ENCODE data around the gene ZNF71.

The ZNF71 gene

GRCh38 chr19:56594783-56595547, at the start of gene ZNF71:
Gene ZNF71 (plus strand): TSS chr19:56595302. CDS start chr19:56601559, 6,257 bp downstream.
- intact Hi-C loops (cut with DNase I): loop anchor here (10.0 kb wide), 1 partner anchor 70 kb away; no protein-coding TSS in a partner anchor
- peak; percentile 71 to 96 (median 90) for DNase-seq

DNA sequence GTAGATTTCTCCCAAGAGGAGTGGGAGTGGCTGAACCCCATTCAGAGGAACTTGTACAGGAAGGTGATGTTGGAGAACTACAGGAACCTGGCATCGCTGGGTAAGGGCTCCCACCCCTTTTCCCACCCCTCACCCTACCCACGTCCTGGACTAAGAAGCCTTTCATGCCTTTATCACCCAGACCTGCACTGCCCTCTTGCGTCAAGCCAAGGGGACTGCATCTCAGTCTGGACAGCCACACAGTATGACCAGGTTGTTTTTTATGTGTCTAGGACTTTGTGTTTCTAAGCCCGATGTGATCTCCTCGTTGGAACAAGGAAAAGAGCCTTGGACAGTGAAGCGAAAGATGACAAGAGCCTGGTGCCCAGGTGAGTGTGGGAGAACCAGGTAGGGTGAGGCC, 47.6 kb upstream of the ZNF71 start:
- intact Hi-C loops (cut with DNase I): no loop called here

GRCh38 chr19:56554272-56554869, 40.7 kb upstream of the ZNF71 start:
- DNase-seq: no peak

More for the DNA sequence above, 47.6 kb upstream of the ZNF71 start:
- DNase-seq: peak in 1 of 42 donors; percentile 20

GRCh38 chr19:56562766-56563165, 32.3 kb upstream of the ZNF71 start:
- intact Hi-C loops (cut with DNase I): no loop called here
- no peak for DNase-seq

More at GRCh38 chr19:56554272-56554869, 40.7 kb upstream of the ZNF71 start:
- intact Hi-C loops (cut with DNase I): no loop called here

GRCh38 chr19:56566904-56567273, 28.2 kb upstream of the ZNF71 start:
- DNase-seq: peak; percentile 37 to 88 (median 72)
- intact Hi-C loops (cut with DNase I): no loop called here

GRCh38 chr19:56567274-56568120, 27.6 kb upstream of the ZNF71 start, which contains the start of gene ZNF470:
Gene ZNF470 (plus strand): TSS chr19:56567468. CDS start chr19:56570312, 2,844 bp downstream.
- intact Hi-C loops (cut with DNase I): no loop called here
- DNase-seq: peak; percentile 89 to 98 (median 95)

GRCh38 chr19:56572589-56572988, 22.5 kb upstream of the ZNF71 start:
- intact Hi-C loops (cut with DNase I): no loop called here
- no peak for DNase-seq

- DNase-seq: no peak
- intact Hi-C loops (cut with DNase I): no loop called here
Observed at GRCh38 chr19:56573914-56574313, 21.2 kb upstream of the ZNF71 start.

GRCh38 chr19:56577719-56578602, 17.1 kb upstream of the ZNF71 start:
- intact Hi-C loops (cut with DNase I): no loop called here
- DNase-seq: no peak

DNA sequence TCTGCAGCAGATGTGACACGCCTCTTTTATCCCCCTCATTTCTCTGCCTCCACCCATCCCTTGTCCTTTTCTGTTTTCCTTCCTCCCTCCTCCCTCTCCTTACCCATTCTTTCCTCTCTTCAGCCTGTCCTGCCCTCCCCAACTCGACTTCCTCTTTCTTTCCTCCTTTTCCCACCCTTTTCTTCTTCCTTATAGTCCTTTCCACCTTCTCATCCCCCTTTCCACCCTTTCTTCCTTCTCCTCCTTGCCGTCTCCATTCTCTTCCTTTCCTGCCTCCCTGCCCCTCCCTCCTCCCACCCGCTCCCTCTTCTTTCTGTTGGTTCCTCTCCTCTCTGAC, 688 bp upstream of the ZNF71 start:
- no peak for DNase-seq
- intact Hi-C loops (cut with DNase I): loop anchor here (10.0 kb wide), 1 partner anchor 70 kb away; no protein-coding TSS in a partner anchor

- DNase-seq: peak in 1 of 42 donors; percentile 7
- intact Hi-C loops (cut with DNase I): loop anchor here (10.0 kb wide), 1 partner anchor 69 kb away; no protein-coding TSS in a partner anchor
Observed at GRCh38 chr19:56595548-56595899, 422 bp downstream of the ZNF71 start.

DNA sequence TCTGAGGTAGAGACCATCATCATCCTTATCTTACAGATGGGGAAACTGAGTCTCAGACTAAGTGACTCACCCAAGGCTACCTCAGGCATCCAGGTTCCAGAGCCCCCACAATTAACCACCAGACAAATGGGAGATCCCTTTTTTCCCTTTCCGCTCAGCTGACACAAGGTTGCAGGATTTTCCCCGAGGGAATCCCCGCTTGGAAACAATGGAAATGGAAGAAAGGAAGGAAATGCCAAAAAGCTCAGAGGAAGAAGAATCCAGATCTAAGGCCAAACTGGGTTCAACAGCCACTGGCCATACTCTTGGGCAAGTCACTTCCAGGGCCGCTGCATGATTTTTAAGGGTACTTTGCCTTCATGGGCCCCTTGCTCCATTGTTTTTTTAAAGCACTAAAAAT, 1.6 kb downstream of the ZNF71 start:
- intact Hi-C loops (cut with DNase I): loop anchor here (10.0 kb wide), 1 partner anchor 68 kb away; no protein-coding TSS in a partner anchor
- no peak for DNase-seq

GRCh38 chr19:56597696-56598095, 2.6 kb downstream of the ZNF71 start:
- intact Hi-C loops (cut with DNase I): loop anchor here (10.0 kb wide), 1 partner anchor 67 kb away; no protein-coding TSS in a partner anchor
- no peak for DNase-seq

GRCh38 chr19:56601375-56601774, 6.3 kb downstream of the ZNF71 start:
- no peak for DNase-seq

DNA sequence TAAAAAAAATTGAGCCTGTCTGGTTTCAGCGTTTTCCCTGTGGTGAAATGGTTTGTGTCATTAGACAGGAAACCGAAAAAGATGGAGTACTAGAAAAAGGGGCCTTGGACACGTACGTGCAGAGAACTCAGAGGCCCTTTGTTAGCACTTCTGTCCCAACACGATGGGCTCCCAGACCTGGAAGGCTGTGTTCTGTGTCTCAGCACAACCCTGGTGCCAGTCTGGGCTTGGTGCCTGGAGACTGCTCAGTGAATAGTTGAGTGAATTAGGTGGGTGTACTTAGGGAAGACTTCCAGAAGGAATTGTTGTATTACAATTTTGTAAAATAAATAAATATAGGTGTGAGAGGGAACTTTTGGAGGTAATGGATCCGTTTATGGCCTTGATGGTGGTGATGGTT, 8.7 kb downstream of the ZNF71 start:
- peak in 32 of 42 donors; percentile 14 to 83 (median 52) for DNase-seq
- intact Hi-C loops (cut with DNase I): no loop called here

More at GRCh38 chr19:56601375-56601774, 6.3 kb downstream of the ZNF71 start:
- intact Hi-C loops (cut with DNase I): no loop called here

DNA sequence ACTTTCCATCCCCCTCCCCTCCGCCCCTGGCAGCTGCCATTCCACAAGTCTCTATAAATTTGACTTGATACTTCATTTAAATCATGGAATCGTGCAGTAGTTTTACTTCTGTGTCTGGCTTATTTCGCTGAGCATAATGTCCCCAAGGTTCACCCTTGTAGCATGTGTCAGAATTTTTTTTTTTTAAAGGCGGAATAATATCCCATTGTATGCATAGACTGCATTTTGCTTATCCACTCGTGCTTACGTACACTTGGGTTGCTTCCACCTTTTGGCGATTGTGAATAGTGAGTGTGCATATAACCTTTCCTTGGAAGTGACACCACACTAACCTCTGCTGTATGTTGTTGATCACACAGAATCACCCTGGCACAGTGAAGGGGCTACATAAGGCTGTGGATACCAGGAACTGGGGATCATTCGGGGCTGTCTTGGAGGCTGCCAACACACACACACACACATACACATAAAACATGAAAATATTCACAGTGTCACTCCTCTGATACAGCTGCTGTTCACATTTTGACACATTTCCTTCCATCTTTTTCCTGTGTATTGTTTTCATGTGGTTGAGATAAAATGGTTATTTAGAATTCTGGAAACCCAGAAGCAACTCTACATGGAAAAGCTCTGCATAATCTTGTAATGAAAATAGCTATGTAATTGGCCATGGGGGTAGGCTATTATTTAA, 13.3 kb downstream of the ZNF71 start:
- intact Hi-C loops (cut with DNase I): no loop called here
- DNase-seq: no peak

- intact Hi-C loops (cut with DNase I): no loop called here
- no peak for DNase-seq
Observed at GRCh38 chr19:56611288-56611687, 16.2 kb downstream of the ZNF71 start.

DNA sequence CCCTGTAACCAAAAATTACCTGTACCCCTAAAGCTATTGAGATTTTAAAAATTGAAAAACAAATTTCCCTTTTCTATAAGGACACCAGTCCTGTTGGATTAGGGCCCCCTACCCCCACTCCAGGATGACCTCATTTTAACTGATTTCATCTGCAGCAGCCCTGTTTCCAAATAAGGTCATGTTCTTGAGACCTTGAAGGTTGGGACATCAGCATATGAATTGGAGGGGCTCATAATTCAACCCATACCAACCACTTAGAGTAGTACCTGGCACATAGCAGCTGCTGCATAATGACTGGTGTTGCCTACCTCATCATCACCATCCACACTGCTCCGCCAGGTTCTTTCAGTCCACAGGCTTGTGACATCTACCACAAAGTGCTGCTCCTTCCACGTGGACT, 17.6 kb downstream of the ZNF71 start:
- intact Hi-C loops (cut with DNase I): no loop called here
- DNase-seq: no peak
